GM08714 (cell line): Measurements from ENCODE around the gene PYGM.

Source experiments
- H3K4me3 ChIP-seq: fragments of 200-500 bp; sonication (Bioruptor generic); 2 replicates; pipeline ENCODE4 v1.5.1; 2014; ENCODE audit warnings: mild to moderate bottlenecking, low read length, inconsistent platforms
- ZNF274 ChIP-seq: IDR thresholded peaks from 2 replicates; pipeline ENCODE4 v1.6.1; 2012; ENCODE audit warnings: mild to moderate bottlenecking, low read depth, low read length

Gene PYGM

DNA sequence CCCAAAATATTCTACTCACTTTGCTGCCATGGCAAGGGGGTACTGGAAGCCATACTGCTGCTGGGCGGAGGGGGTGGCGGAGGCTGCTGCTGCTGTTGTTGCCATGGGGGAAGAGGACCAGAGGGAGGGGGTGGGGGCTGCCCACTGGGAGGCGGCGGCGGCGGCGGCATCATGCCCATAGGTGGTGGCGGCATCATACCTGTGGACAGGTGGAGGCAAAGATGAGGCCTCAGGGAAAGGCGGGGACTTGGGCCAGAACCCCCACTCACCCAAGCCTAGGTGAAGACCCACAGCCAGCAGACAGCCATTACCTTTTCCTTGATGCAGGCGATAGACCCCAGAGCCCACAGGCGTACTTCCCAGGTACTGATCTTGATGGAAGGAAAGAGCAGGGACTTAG is 7.1 kb upstream of the PYGM start:
- no peak for TF ChIP-seq ZNF274
- H3K4me3 ChIP-seq, result no peak overlapping the region

DNA sequence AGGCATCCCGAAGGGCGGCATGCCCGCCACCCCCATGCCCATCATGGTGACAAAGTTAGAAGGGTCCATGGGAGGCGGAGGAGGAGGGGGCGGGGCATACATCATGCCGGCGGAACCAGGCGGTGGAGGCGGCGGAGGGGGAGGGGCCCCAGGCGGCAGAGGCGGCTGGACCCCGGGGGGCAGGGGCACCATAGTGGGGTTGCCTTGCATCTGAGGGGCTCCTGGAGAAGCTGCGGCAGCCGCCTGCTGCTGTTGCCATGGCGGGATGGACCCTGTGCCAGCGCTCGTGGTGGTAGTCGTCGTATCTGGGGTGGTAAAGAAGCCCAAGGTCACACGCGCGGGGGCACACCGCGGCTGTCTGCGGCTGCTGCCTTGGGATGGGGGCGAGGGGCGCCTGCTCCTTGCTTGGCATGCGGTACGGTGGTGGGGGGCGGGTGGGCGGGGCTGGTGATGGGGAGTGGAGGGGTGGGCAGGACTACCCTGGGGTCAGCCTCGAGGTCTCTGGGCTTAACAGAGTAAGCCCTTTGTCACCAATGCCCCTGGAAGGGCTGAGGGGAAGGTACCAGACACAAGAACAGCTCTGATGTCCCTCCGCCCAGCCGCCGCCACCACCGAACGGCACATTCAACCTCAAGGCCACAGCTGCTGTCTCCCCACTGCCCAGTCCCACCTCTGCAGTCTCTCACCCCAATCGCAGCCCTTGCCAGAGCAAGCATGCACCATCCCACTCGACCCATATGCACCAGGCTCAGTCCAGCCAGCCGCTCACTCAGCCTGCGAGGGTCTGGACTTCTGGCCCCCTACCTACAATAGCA is 6.3 kb upstream of the PYGM start:
- H3K4me3 ChIP-seq, result no peak overlapping the region
- no peak for TF ChIP-seq ZNF274

DNA sequence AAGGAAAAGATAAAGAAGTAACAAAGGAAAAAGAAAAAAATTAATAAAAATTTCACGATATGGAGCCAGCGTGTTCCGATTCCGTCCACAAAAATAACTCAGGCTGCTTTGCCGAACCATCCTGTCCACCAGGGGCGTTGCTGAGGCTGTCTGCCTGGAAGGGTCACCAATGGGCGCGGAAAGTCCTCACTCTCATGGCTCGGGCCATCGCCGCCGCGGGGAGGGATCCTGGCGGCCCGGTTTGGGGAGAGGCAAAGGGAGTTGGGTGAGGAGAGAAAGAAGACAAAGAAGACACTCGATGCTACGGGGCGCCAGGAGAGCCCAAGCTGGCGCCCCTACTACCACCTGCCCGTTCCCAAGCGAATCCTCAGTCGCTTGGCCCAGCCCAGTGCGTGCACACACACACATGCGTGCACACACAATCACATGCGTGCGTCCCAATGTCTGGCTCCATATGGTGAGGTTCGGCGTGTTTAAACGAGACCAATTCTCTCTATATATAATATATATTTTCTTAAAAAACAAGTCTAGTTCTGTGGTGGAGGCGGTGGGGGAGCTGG is 5.6 kb upstream of the PYGM start:
- no peak overlapping the region for H3K4me3 ChIP-seq
- TF ChIP-seq ZNF274, result no peak

DNA sequence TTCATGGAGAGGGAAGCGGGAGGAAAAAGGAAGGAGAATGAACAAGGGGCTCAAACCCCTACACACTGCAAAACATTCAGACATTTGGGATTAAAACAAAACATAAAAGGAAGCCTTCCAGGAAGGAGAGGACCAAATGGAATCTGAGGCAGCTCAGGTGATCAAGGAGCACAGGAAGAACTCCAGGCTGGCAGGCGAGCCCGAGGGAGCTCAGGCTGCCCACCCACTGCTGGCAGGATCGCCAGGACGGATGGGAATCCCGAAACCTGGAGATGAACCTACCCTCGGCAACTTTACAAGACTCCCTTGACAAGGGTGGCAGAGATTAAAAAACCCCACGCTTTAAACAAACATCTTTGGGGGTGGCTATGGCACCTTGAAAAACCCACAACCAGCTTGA is 5.0 kb upstream of the PYGM start:
- no peak overlapping the region for H3K4me3 ChIP-seq
- no peak for TF ChIP-seq ZNF274

DNA sequence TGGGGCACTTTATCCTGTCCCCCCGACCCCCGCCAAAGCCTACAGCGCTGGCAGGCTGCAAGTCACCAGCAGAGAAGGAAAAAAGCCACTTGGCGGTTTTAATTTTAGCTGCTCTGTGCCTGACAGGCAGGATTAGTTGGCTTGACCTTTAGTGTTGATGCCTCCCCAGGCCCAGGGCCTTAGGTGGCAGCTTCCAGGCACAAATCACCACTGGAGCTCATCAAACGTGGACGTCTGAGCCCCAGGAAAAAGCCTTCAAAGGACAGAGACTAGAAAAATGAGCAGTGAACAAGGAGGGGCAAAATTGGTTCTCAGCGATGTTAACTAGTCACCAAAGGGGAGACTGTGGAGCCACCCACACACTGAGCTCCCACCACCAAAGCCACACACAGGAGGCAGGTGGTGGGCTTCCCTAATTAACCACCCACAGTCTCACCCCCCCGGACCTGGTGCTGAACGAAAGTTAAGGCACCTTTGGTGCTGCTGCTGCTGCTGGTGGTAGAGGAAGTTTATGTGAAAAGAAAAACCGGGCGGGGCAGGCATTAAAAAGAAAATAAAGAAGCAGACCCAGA is 4.4 kb upstream of the PYGM start:
- H3K4me3 ChIP-seq, result no peak overlapping the region
- no peak for TF ChIP-seq ZNF274

DNA sequence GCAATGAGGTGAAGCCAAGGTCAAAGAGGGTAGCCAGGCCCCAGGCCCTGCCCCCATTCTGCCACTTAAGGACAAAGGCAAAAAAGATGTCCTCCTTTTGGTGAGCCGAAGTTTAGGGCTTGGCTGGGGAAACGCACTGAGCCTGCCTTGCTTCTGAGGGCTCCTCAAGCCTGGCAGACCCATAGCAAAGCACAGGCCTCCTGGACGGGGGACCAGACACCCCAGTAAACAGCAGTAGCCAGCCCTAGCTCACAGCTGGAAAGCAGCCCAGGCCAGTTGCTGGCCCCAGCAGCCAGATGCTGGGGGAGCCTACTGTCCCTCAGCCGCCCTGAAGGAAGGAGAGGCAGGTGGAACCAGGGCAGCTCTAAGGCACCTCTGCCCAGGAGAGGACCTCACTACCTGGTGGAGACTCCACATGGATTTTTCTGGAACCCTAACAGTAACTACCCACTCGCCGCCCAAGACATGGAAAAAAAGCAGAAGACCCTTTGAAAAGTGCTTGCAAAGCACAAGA is 3.8 kb upstream of the PYGM start:
- TF ChIP-seq ZNF274, result no peak
- no peak overlapping the region for H3K4me3 ChIP-seq

DNA sequence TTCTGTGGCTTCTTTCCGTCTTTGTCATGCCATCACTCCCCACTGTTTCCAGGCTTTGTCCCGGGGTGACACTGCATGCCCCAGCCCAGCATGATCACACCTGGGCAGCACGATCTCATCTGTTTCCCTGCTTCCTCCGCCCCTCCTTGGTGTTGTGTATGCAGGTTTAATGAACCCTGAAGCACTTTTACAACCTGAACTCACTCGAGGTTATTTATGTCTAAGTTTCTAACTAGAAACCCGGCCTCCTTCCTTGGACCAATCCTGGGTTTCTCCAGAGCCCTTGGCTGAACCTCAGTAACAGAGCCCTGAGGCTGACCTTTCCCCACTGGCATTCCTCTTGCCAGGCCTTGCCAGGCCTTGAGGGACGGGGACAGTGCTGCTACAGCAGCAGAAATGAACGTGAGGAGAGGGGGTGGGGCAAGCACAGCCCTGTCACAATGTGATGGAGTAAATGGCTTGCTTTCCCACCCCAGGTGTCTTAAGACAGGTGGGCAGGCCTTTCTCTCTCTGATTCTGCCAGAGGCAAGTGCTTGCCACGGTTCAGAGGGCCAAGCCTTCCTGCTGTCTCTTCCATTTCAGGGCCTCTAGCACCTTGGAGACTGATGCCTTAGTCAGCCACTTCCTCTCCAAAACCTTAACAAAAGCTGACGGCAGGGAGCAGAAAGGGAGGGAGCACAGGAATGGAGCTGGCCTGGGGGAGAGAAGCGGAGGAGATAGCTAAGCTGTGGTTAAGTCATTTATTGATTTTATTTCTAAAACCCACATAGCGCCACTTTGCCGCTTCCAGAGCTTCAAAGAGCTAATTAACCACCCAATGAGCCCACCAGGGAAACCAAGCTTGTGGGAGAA is 3.1 kb upstream of the PYGM start:
- no peak for TF ChIP-seq ZNF274
- no peak overlapping the region for H3K4me3 ChIP-seq

DNA sequence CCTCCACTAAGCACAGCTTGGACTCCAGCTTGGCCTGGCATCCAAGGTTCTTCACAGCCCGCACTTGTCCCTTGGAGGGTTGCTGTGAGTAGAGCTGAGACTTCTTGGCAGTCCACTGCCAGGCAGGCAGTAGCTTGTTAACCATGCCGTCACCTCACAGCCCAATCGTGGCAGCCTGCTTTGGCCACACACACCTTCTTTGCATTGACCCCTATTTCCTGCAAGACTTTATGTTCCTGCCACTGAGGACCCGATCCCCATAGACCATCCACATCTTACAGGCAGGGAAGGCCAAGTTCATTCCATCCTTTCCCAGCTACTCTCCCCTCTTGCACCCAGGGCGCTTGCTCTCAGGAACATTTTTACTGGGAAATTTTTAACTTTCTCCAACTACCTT is 2.5 kb upstream of the PYGM start:
- H3K4me3 ChIP-seq, result no peak overlapping the region
- TF ChIP-seq ZNF274, result no peak

DNA sequence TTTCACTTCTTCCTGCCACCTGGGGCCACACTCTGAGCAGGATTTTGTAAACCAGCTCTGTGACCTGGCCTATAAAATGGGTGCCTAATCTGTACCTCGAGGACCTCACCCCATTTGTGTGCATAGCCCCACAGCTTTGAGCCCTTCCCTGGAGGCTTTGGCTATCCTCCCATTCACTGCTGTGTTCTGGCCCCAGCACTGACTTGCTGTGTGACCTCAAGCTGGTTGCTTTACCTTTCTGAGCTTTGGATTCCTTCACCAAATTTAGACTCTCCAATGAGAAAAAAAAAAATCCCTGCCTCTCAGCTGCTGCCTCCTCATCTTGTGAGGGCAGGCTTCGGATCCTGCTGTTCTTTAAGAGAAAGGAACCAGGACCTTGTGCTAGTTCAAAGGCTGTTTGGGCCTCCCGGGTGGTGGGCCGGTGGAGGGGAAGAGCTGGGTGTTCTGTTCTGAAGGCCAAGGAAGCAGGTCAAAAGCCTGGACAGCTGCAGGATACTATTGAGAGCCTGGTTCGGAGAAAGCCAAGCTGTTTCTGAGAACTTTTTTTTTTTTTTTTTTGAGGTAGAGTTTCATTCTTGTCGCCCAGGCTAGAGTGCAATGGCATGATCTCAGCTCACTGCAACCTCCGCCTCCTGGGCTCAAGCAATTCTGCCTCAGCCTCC is 1.1 kb upstream of the PYGM start:
- no peak for TF ChIP-seq ZNF274
- no peak overlapping the region for H3K4me3 ChIP-seq

DNA sequence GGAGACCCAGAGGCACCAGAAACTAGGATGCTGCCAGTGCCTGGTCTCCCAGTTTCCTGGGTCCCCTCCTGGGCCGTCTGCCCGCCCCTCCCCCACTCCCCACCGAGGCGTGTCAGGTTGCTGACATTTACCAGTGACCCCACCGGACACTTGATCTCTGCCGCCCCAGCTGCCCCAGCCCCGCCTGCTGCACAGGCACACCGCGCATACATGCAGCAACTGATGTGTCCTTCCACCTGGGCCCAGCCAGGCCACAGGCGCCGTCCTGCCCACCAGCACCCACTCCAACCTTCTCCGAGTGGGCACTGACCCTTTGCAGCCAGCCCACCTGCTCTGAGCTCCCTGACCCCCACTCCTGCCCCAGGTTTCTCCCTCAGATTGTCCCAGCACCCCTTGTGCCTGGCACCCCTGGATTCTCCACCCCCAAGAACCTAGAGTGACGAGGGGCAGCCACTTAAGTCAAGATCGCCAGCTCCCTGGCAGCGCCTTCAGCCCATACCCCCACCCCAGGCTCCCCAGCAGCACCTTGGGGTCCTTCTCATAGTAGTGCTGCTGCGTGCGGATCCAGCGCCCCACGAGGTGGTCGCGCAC is 548 bp downstream of the PYGM start:
- no peak overlapping the region for H3K4me3 ChIP-seq
- TF ChIP-seq ZNF274, result no peak

DNA sequence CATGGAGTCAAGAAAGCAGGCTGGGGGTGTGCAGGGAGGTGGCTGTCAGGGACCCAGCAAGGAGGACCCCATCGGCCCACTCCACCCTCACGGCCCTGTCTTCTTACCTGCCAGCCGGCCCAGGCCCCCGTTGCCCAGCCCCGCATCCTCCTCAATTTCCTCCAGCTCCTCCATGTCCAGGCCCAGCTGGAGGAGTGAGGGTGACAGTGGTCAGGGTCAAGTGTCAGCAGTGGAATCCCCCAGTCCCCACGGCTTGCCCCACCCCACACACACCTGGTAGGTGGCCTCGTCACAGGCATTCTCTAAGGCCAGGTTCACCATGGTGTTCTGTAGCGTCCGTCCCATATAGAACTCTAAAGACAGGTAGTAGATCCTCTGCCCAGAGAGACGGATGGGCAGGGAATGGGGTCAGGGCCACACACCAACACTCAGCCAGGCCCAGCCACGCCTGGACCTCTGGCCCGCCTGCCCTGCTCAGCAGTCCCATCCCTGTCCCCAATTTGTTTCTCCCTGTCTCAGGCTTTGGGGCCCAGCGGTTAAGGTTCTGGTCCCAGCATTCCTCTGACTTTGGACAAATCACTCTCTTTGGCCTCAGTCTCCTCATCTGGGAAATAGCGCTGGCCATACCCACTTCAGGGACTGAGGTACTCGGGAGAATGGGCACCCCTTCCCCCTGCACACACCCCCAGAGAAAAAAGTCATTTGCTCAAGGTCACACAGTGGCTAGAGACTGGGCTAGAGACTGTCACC is 1.3 kb downstream of the PYGM start:
- no peak overlapping the region for H3K4me3 ChIP-seq
- TF ChIP-seq ZNF274, result no peak

DNA sequence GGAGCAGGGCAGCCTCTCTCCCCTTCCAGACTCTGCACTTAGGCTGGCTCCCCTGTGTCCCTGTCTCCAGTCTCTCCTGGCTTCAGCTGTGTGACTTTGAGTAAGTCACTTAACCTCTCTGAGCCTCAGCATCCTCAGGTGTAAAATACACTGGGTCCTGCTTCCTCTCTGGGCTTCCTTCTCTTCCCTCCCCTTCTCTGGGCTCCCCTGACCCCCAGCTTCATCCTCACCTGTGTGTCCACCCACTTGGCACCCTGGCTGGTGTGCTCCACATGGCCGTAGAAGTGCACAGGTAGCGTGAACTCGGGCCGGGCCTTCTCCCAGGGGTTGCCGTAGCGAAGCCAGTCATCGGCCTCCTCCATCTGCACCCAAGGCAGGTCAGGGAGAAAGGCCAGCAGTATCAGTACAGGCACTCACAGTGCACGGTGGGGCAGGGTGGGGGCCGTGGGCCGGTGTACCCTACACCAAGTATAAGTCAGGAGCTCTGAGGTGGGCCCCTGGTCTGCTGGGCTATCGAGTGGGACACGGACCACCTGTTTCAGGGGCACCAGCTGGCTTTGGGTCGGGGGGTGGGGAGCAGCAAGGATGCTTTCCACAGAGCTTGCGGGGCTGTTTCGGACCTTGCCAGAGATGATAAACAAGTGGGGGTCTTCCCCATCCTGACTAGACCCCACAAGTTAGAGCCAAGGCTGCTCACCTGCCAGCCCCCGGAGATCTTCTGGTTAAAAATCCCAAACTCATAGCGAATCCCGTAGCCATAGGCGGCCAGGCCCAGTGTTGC is 2.0 kb downstream of the PYGM start:
- H3K4me3 ChIP-seq, result no peak overlapping the region
- TF ChIP-seq ZNF274, result no peak
